ENCODE measurements around the gene CELF4.

Gene CELF4

DNA sequence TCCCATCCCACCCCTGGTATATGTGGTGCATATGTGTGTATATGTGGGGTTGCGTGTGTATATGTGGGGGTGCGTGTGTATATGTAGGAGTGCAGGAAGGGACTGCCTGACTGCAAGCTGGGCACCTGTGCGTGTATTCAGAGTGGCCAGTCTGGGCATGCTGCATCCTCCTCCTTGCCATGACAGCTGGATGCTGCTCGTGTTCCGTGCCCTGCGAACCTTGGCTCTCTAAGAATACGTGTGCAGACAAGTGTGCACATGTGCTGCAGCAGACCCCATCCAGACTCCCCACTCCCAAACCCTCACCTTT lies 222.1 kb downstream of the CELF4 start:
- no peak overlapping the region for H3K27ac ChIP-seq (ENCODE audit: low read depth, low read length)
- H3K4me3 ChIP-seq (ENCODE audit: low read depth in 1 of 5, low read length in 5 of 5): no peak overlapping the region
- peaks cover 10 to 40% (median 22%) of the 10 kb centered on the region in 5 donors for H3K27me3 ChIP-seq (ENCODE audit: control insufficient read depth in 5 of 5, insufficient read depth in 4 of 5, low read length in 5 of 5)
- peaks cover 0 to 6% (median 2%) of the 10 kb centered on the region in 5 donors for H3K4me1 ChIP-seq (ENCODE audit: control insufficient read depth in 5 of 5, insufficient read depth in 5 of 5, low read length in 5 of 5)
- no peaks in the 10 kb centered on the region for H3K9me3 ChIP-seq (ENCODE audit: control insufficient read depth in 5 of 5, low read length in 5 of 5)
- no peaks in the 10 kb centered on the region for H3K36me3 ChIP-seq (ENCODE audit: control insufficient read depth in 5 of 5, insufficient read depth in 5 of 5, low read length in 5 of 5)
- H3K9ac ChIP-seq (ENCODE audit: low read length in 5 of 5): no peak overlapping the region

- no peaks in the 10 kb centered on the region for H3K36me3 ChIP-seq (ENCODE audit: control insufficient read depth in 5 of 5, insufficient read depth in 5 of 5, low read length in 5 of 5)
- no peak overlapping the region for H3K4me3 ChIP-seq (ENCODE audit: low read depth in 1 of 5, low read length in 5 of 5)
- no peaks in the 10 kb centered on the region for H3K9me3 ChIP-seq (ENCODE audit: control insufficient read depth in 5 of 5, low read length in 5 of 5)
- no peak overlapping the region for H3K9ac ChIP-seq (ENCODE audit: low read length in 5 of 5)
- H3K27me3 ChIP-seq (ENCODE audit: control insufficient read depth in 5 of 5, insufficient read depth in 4 of 5, low read length in 5 of 5): peaks cover 11 to 39% (median 24%) of the 10 kb centered on the region in 5 donors
- no peak overlapping the region for H3K27ac ChIP-seq (ENCODE audit: low read depth, low read length)
- H3K4me1 ChIP-seq (ENCODE audit: control insufficient read depth in 5 of 5, insufficient read depth in 5 of 5, low read length in 5 of 5): peaks cover 0 to 6% (median 2%) of the 10 kb centered on the region in 5 donors
These were observed 224.0 kb downstream of the CELF4 start for GRCh38 chr18:37341473-37342086.

DNA sequence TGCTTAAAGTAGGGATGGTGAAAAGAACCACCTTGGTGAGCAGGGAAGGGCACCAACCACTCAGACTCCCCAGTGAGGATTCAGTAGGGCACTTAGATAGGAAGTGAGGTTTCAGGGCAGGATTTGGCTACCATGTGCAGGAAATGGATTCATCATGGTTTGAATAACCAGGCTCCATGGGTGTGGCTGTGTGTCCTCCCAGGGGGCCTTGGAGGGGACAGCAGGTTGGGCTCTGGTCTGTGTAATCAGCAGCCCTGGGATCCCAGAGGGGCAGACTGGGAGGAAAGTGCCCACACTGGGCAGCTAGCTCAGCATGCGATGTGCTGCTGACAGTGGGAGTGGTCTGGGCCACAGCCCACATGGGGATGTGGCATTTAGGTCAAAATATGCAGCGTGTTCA lies 224.6 kb downstream of the CELF4 start:
- H3K27ac ChIP-seq (ENCODE audit: low read depth, low read length): no peak overlapping the region
- H3K4me1 ChIP-seq (ENCODE audit: control insufficient read depth in 5 of 5, insufficient read depth in 5 of 5, low read length in 5 of 5): peaks cover 0 to 6% (median 2%) of the 10 kb centered on the region in 5 donors
- H3K27me3 ChIP-seq (ENCODE audit: control insufficient read depth in 5 of 5, insufficient read depth in 4 of 5, low read length in 5 of 5): peaks cover 11 to 35% (median 22%) of the 10 kb centered on the region in 5 donors
- no peak overlapping the region for H3K9ac ChIP-seq (ENCODE audit: low read length in 5 of 5)
- H3K36me3 ChIP-seq (ENCODE audit: control insufficient read depth in 5 of 5, insufficient read depth in 5 of 5, low read length in 5 of 5): no peaks in the 10 kb centered on the region
- no peak overlapping the region for H3K4me3 ChIP-seq (ENCODE audit: low read depth in 1 of 5, low read length in 5 of 5)
- H3K9me3 ChIP-seq (ENCODE audit: control insufficient read depth in 5 of 5, low read length in 5 of 5): no peaks in the 10 kb centered on the region

DNA sequence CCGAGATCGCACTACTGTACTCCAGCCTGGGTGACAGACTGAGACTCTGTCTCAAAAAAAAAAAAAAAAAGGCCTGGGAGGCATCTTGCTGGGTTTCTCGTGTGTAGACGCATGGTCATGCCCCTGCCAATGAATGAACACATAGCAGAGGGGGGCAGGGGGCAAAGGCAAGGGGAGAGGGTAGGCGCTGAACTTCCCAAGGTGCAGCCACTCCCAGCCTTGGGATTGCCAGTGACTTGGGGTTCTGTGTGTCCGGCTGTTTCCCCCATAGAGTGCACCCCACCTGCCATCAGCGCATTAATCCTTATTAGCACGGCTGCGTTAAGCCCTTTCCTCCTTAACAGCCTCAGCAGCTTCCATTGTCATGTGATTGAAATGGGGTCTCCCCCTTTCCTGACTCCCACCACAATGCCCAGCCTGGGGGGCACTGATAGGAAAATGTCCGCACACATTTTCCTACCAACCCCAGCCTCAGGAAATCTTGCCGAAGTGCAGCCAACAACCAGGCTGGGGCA lies 225.8 kb downstream of the CELF4 start:
- Histone ChIP-seq H3K9ac (ENCODE audit: low read length in 5 of 5) (no peak overlapping the region), H3K36me3 (ENCODE audit: control insufficient read depth in 5 of 5, insufficient read depth in 5 of 5, low read length in 5 of 5) (no peaks in the 10 kb centered on the region), H3K27me3 (ENCODE audit: control insufficient read depth in 5 of 5, insufficient read depth in 4 of 5, low read length in 5 of 5) (peaks cover 2 to 31% (median 19%) of the 10 kb centered on the region in 5 donors), H3K4me3 (ENCODE audit: low read depth in 1 of 5, low read length in 5 of 5) (no peak overlapping the region), H3K27ac (ENCODE audit: low read depth, low read length) (no peak overlapping the region), H3K9me3 (ENCODE audit: control insufficient read depth in 5 of 5, low read length in 5 of 5) (no peaks in the 10 kb centered on the region), H3K4me1 (ENCODE audit: control insufficient read depth in 5 of 5, insufficient read depth in 5 of 5, low read length in 5 of 5) (peaks cover 0 to 6% (median 2%) of the 10 kb centered on the region in 5 donors)

- Histone ChIP-seq H3K4me3 (ENCODE audit: low read depth in 1 of 5, low read length in 5 of 5) (no peak overlapping the region), H3K36me3 (ENCODE audit: control insufficient read depth in 5 of 5, insufficient read depth in 5 of 5, low read length in 5 of 5) (no peaks in the 10 kb centered on the region), H3K9me3 (ENCODE audit: control insufficient read depth in 5 of 5, low read length in 5 of 5) (no peaks in the 10 kb centered on the region), H3K4me1 (ENCODE audit: control insufficient read depth in 5 of 5, insufficient read depth in 5 of 5, low read length in 5 of 5) (peaks cover 0 to 6% (median 0%) of the 10 kb centered on the region in 5 donors), H3K27ac (ENCODE audit: low read depth, low read length) (no peak overlapping the region), H3K27me3 (ENCODE audit: control insufficient read depth in 5 of 5, insufficient read depth in 4 of 5, low read length in 5 of 5) (peaks cover 0 to 19% (median 8%) of the 10 kb centered on the region in 5 donors), H3K9ac (ENCODE audit: low read length in 5 of 5) (no peak overlapping the region)
These were observed 228.9 kb downstream of the CELF4 start for GRCh38 chr18:37336568-37337285.

- Histone ChIP-seq H3K4me3 (ENCODE audit: low read depth in 1 of 5, low read length in 5 of 5) (no peak overlapping the region), H3K36me3 (ENCODE audit: control insufficient read depth in 5 of 5, insufficient read depth in 5 of 5, low read length in 5 of 5) (no peaks in the 10 kb centered on the region), H3K27ac (ENCODE audit: low read depth, low read length) (no peak overlapping the region), H3K9ac (ENCODE audit: low read length in 5 of 5) (no peak overlapping the region), H3K27me3 (ENCODE audit: control insufficient read depth in 5 of 5, insufficient read depth in 4 of 5, low read length in 5 of 5) (peaks cover 0 to 25% (median 8%) of the 10 kb centered on the region in 5 donors), H3K4me1 (ENCODE audit: control insufficient read depth in 5 of 5, insufficient read depth in 5 of 5, low read length in 5 of 5) (no peaks in the 10 kb centered on the region), H3K9me3 (ENCODE audit: control insufficient read depth in 5 of 5, low read length in 5 of 5) (no peaks in the 10 kb centered on the region)
These were observed 230.2 kb downstream of the CELF4 start for GRCh38 chr18:37335409-37335736.

DNA sequence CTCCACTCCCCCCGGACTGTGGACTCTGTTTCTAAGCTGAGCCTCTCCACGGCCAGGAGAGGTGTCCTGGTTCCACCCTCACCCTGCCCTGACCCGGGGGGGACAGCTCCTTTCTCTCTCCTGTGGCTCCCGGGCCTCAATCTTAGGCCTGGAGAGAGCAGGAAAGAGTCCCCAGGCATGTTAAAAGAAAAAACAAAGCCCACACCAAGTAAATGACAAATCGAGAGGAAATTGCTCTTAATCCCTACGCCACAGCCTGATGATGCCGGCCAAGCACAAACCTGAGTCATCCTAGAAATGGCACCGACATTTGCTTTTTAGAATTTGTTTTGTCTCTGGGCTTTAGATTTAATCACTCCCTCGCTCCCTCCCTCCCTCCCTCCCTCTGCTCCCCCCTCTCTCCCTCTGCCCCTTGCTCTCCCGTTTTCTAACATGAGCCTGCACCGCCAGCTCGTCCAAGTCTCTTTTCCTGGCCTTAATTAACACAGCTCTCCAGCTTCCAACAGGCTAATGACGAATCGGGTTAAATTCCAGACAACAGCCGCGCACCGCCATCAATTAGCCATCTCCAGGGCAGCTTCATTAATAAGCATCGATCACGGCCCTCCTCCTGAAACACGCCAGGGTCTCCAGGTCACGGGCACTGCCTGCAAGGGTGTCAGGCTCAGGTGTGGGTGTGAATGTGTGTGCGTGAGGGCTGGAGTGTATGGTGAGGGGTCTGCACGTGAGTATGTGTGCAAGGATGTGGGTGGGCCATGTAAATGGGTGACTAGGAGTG lies 230.8 kb downstream of the CELF4 start:
- Histone ChIP-seq H3K9me3 (ENCODE audit: control insufficient read depth in 5 of 5, low read length in 5 of 5) (no peaks in the 10 kb centered on the region), H3K27ac (ENCODE audit: low read depth, low read length) (no peak overlapping the region), H3K36me3 (ENCODE audit: control insufficient read depth in 5 of 5, insufficient read depth in 5 of 5, low read length in 5 of 5) (no peaks in the 10 kb centered on the region), H3K9ac (ENCODE audit: low read length in 5 of 5) (no peak overlapping the region), H3K4me1 (ENCODE audit: control insufficient read depth in 5 of 5, insufficient read depth in 5 of 5, low read length in 5 of 5) (no peaks in the 10 kb centered on the region), H3K27me3 (ENCODE audit: control insufficient read depth in 5 of 5, insufficient read depth in 4 of 5, low read length in 5 of 5) (peaks cover 0 to 25% (median 6%) of the 10 kb centered on the region in 5 donors), H3K4me3 (ENCODE audit: low read depth in 1 of 5, low read length in 5 of 5) (no peak overlapping the region)

DNA sequence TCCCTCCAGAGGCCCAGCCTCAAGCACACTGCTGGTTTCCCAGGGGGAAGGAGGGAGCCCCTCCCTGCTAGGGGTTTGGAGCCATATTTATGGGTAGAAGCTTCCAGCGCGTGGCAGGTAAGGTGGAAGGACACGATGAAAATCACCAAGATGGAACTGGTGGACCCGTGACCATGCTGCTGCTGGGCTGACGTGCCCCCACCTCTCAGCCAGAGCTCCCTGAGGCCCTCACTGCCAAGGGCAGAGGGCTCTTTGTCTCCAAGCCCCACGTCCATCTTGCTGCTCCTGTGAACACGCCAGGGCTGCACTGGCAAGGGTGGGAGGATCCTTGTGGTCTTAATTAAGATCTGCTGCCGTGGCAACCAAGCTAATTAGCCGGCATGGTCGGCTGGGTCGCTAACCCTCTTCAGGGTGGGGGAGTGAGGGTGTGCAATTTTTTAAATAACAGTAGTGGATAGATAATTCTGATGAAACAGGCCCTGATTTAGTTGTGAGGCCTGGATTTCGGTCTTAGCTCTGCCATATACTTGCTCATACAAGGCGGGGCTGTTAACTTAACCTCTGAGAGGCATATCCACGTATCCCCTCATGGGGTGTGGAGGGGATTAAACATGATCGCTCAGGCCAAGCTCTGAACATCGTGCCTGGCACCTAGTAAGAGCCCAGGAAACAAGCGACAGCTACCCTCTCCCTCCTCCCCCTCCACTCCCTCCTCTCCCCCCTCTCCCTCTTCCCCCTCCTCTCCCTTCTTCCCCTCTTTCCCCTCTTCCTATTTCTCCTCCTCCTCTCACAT lies 232.8 kb downstream of the CELF4 start:
- Histone ChIP-seq H3K36me3 (ENCODE audit: control insufficient read depth in 5 of 5, insufficient read depth in 5 of 5, low read length in 5 of 5) (no peaks in the 10 kb centered on the region), H3K4me1 (ENCODE audit: control insufficient read depth in 5 of 5, insufficient read depth in 5 of 5, low read length in 5 of 5) (no peaks in the 10 kb centered on the region), H3K27me3 (ENCODE audit: control insufficient read depth in 5 of 5, insufficient read depth in 4 of 5, low read length in 5 of 5) (peaks cover 0 to 18% (median 6%) of the 10 kb centered on the region in 5 donors), H3K4me3 (ENCODE audit: low read depth in 1 of 5, low read length in 5 of 5) (no peak overlapping the region), H3K27ac (ENCODE audit: low read depth, low read length) (no peak overlapping the region), H3K9ac (ENCODE audit: low read length in 5 of 5) (no peak overlapping the region), H3K9me3 (ENCODE audit: control insufficient read depth in 5 of 5, low read length in 5 of 5) (no peaks in the 10 kb centered on the region)

- H3K4me3 ChIP-seq (ENCODE audit: low read depth in 1 of 5, low read length in 5 of 5): no peak overlapping the region
- H3K36me3 ChIP-seq (ENCODE audit: control insufficient read depth in 5 of 5, insufficient read depth in 5 of 5, low read length in 5 of 5): no peaks in the 10 kb centered on the region
- no peaks in the 10 kb centered on the region for H3K9me3 ChIP-seq (ENCODE audit: control insufficient read depth in 5 of 5, low read length in 5 of 5)
- H3K4me1 ChIP-seq (ENCODE audit: control insufficient read depth in 5 of 5, insufficient read depth in 5 of 5, low read length in 5 of 5): no peaks in the 10 kb centered on the region
- peaks cover 0 to 18% (median 3%) of the 10 kb centered on the region in 5 donors for H3K27me3 ChIP-seq (ENCODE audit: control insufficient read depth in 5 of 5, insufficient read depth in 4 of 5, low read length in 5 of 5)
- no peak overlapping the region for H3K9ac ChIP-seq (ENCODE audit: low read length in 5 of 5)
- H3K27ac ChIP-seq (ENCODE audit: low read depth, low read length): no peak overlapping the region
These were observed 233.4 kb downstream of the CELF4 start for GRCh38 chr18:37332219-37332618.

Data from subcutaneous abdominal adipose tissue (tissue), 5 donors.